ENCODE measurements around the gene EEF2.

GRCh38 chr19:4027146-4027545 lies 41.9 kb upstream of the EEF2 start:
- TF ChIP-seq CTCF (IDR thresholded peaks at IDR 0.05; ENCODE audit: low read length) (no peak), EZH2 (IDR thresholded peaks at IDR 0.05; ENCODE audit: borderline replicate concordance, low read length) (no peak)
